PC-9 (cell line): ENCODE data around the gene NAT9. TPM values are rescaled to one million over a fixed set of nuclear protein-coding genes. Genes with fewer than 3 reads are reported as not detected.
A peak's percentile ranks its signal among the peaks of the same experiment; 100 is the strongest.

ENCODE experiments used
- BruUV-seq: library from RNA; stranded (reverse); fragments of 400-500 nt; replicated peaks from 2 replicates; lab custom pipeline; 2021; lab: Mats Ljungman, UMichigan
- CTCF ChIA-PET: fragments of 300-600 bp; sonication (Branson Sonifier 250); formaldehyde crosslinking; loops from one replicate; lab custom pipeline; 2022; ENCODE audit warnings: antibody characterized with exemption; lab: Charles Lee
- POLR2A ChIA-PET: fragments of 300-600 bp; sonication (Branson Sonifier 250); formaldehyde crosslinking; loops from one replicate; lab custom pipeline; 2022; ENCODE audit warnings: antibody characterized with exemption; ENCODE audit not compliant: unreplicated experiment; lab: Charles Lee
- DNase-seq, 2 experiments: peaks; one replicate each; pipeline versions ENCODE4 v3.0.0 to v3.0.0-alpha.2; 2015 to 2022; ENCODE audit warnings: mixed read lengths in 1 of 2
- H2AFZ ChIP-seq: fragments of 200-600 bp; sonication (generic); 2 replicates; pipeline ENCODE4 v1.8.1; 2017; ENCODE audit warnings: antibody characterized with exemption
- H3F3A ChIP-seq: fragments of 200-600 bp; sonication (generic); 2 replicates; pipeline ENCODE4 v1.8.1; 2017; ENCODE audit warnings: antibody characterized with exemption, mild to moderate bottlenecking, low read depth; ENCODE audit not compliant: insufficient read depth
- H3K27ac ChIP-seq: fragments of 200-600 bp; sonication (generic); 2 replicates; pipeline ENCODE4 v1.6.1; 2016; ENCODE audit warnings: mixed run types
- H3K27me3 ChIP-seq: fragments of 200-600 bp; sonication (generic); 2 replicates; pipeline ENCODE4 v1.6.1; 2016; ENCODE audit warnings: low read depth, mixed run types; ENCODE audit not compliant: insufficient read depth
- H3K36me3 ChIP-seq: fragments of 200-600 bp; sonication (generic); 2 replicates; pipeline ENCODE4 v1.6.1; 2016; ENCODE audit warnings: low read depth, mixed run types
- H3K4me1 ChIP-seq: fragments of 200-600 bp; sonication (generic); replicated peaks from 2 replicates; pipeline ENCODE4 v1.6.1; 2016; ENCODE audit warnings: mixed run types; ENCODE audit not compliant: insufficient read depth
- H3K4me2 ChIP-seq: fragments of 200-600 bp; sonication (generic); 2 replicates; pipeline ENCODE4 v1.6.1; 2017; ENCODE audit warnings: mixed run types
- H3K4me3 ChIP-seq: fragments of 200-600 bp; sonication (generic); 2 replicates; pipeline ENCODE4 v1.6.1; 2016; ENCODE audit warnings: mixed run types
- H3K79me2 ChIP-seq: fragments of 200-600 bp; sonication (generic); 2 replicates; pipeline ENCODE4 v1.6.1; 2017; ENCODE audit warnings: low read depth, mixed run types
- H3K9me2 ChIP-seq: fragments of 200-600 bp; sonication (generic); 2 replicates; pipeline ENCODE4 v1.8.1; 2017; ENCODE audit warnings: mild to moderate bottlenecking; ENCODE audit not compliant: insufficient read depth
- H3K9me3 ChIP-seq: fragments of 200-600 bp; sonication (generic); 2 replicates; pipeline ENCODE4 v1.8.1; 2016; ENCODE audit warnings: low read depth; ENCODE audit not compliant: insufficient read depth
- H4K20me1 ChIP-seq: fragments of 200-600 bp; sonication (generic); 2 replicates; pipeline ENCODE4 v1.8.1; 2017; ENCODE audit not compliant: insufficient read depth
- CTCF ChIP-seq: fragments of 200-600 bp; sonication (generic); conservative IDR thresholded peaks from 2 replicates; pipeline ENCODE4 v1.6.1; 2017; ENCODE audit warnings: mixed run types, antibody characterized with exemption, mild to moderate bottlenecking, moderate library complexity
- EZH2 ChIP-seq: fragments of 200-600 bp; sonication (generic); IDR thresholded peaks from 2 replicates; pipeline ENCODE4 v1.8.0; 2017; ENCODE audit warnings: antibody characterized with exemption, low read depth
- intact Hi-C: fragments of 100-400 bp; cut with micrococcal nuclease; formaldehyde crosslinking; loops from one replicate; pipeline ENCODE4 v1.10.0; 2022; ENCODE audit not compliant: unreplicated experiment
- total RNA-seq: library from RNA; stranded (reverse); gene quantifications from 2 replicates; pipeline ENCODE4 v1.2.3, GENCODE V29; 2021

The NAT9 gene
- total RNA-seq, 1 experiment from 2014 or later: 31.5 TPM

GRCh38 chr17:74769266-74769855 is 6.8 kb downstream of the NAT9 start:
- no peak overlapping the region for H3K27ac ChIP-seq

GRCh38 chr17:74768763-74769114 is 7.4 kb downstream of the NAT9 start:
- no peaks in the 10 kb centered on the region for H3K9me2 ChIP-seq
- peaks cover 25% of the 10 kb centered on the region for H4K20me1 ChIP-seq
- no peaks in the 10 kb centered on the region for H3K27me3 ChIP-seq
- BruUV-seq: TSS peak; percentile 37
- no peak overlapping the region for H3K4me2 ChIP-seq
- H3K36me3 ChIP-seq: 0 out of 2 replicates have a peak, but pooled peaks cover 5% of the 10 kb centered on the region
- H3K27ac ChIP-seq: no peak overlapping the region
- intact Hi-C loops: loop anchor here (1.0 kb wide), 1 partner anchor 8 kb away; no protein-coding TSS in a partner anchor
- POLR2A ChIA-PET: no interaction called here
- H3K4me1 ChIP-seq: peaks cover 11% of the 10 kb centered on the region
- no peak overlapping the region for H3K4me3 ChIP-seq
- no peak for TF ChIP-seq CTCF
- TF ChIP-seq EZH2: no peak
- H3K79me2 ChIP-seq: no peaks in the 10 kb centered on the region
- CTCF ChIA-PET: no interaction called here
- DNase-seq: no peak
- H2AFZ ChIP-seq: no peak overlapping the region
- H3K9me3 ChIP-seq: no peaks in the 10 kb centered on the region
- H3F3A ChIP-seq: peaks cover 37% of the 10 kb centered on the region; the same call in 1 of the 2 replicates

More at GRCh38 chr17:74769266-74769855, 6.8 kb downstream of the NAT9 start:
- Histone ChIP-seq H3K27me3 (no peaks in the 10 kb centered on the region), H3K4me1 (peaks cover 11% of the 10 kb centered on the region), H4K20me1 (peaks cover 25% of the 10 kb centered on the region), H3K4me2 (no peak overlapping the region), H3K4me3 (no peak overlapping the region), H2AFZ (no peak overlapping the region), H3K9me3 (no peaks in the 10 kb centered on the region), H3K79me2 (no peaks in the 10 kb centered on the region), H3K36me3 (0 out of 2 replicates have a peak, but pooled peaks cover 5% of the 10 kb centered on the region), H3F3A (peaks cover 37% of the 10 kb centered on the region; the same call in 1 of the 2 replicates), H3K9me2 (no peaks in the 10 kb centered on the region)
- DNase-seq: no peak
- CTCF ChIA-PET: interaction anchor here (0.6 to 1.2 kb wide), 2 partner anchors 25 to 28 kb away, joined by 4 to 5 read pairs; no protein-coding TSS in a partner anchor
- no peak for TF ChIP-seq EZH2
- TF ChIP-seq CTCF: no peak
- POLR2A ChIA-PET: no interaction called here
- intact Hi-C loops: loop anchor here (1.0 kb wide), 1 partner anchor 9 kb away; no protein-coding TSS in a partner anchor
- no TSS peak for BruUV-seq

- Histone ChIP-seq H3K79me2 (no peaks in the 10 kb centered on the region), H3K9me2 (no peaks in the 10 kb centered on the region), H2AFZ (no peak overlapping the region), H3K4me2 (no peak overlapping the region), H3K4me3 (no peak overlapping the region), H3K4me1 (peaks cover 11% of the 10 kb centered on the region), H3F3A (peaks cover 37% of the 10 kb centered on the region; the same call in 1 of the 2 replicates), H3K36me3 (0 out of 2 replicates have a peak, but pooled peaks cover 4% of the 10 kb centered on the region), H3K9me3 (no peaks in the 10 kb centered on the region), H4K20me1 (peaks cover 21% of the 10 kb centered on the region), H3K27me3 (no peaks in the 10 kb centered on the region), H3K27ac (no peak overlapping the region)
- no TSS peak for BruUV-seq
- POLR2A ChIA-PET: no interaction called here
- TF ChIP-seq EZH2 (no peak), CTCF (no peak)
- CTCF ChIA-PET: no interaction called here
- peak in 1 of 2 experiments; percentile 34 for DNase-seq
- intact Hi-C loops: no loop called here
Observed at GRCh38 chr17:74768069-74768762, 7.9 kb downstream of the NAT9 start.
